ENCODE results near the gene EML1. TPM values are rescaled to one million over a fixed set of nuclear protein-coding genes. Genes with fewer than 3 reads are reported as not detected.

The EML1 gene
- polyA plus RNA-seq, 1 donor from 2014 or later: 21.7 TPM

- Histone ChIP-seq H3K79me2 (replicated peaks; ENCODE audit: insufficient read depth, low read length) (peaks cover 24% of the 10 kb centered on the region), H3K27ac (ENCODE audit: low read length) (no peak overlapping the region)
Observed at GRCh38 chr14:99839696-99840095, 46.5 kb downstream of the EML1 start.

GRCh38 chr14:99840265-99840664 lies 47.1 kb downstream of the EML1 start:
- no peak overlapping the region for H3K4me2 ChIP-seq (ENCODE audit: low read length)
- H3K27me3 ChIP-seq (ENCODE audit: insufficient read depth, low read depth, low read length): no peaks in the 10 kb centered on the region
- no peaks in the 10 kb centered on the region for H3K9me3 ChIP-seq (ENCODE audit: low read length)
- H3F3A ChIP-seq (ENCODE audit: insufficient read depth, low read length, poor library complexity, severe bottlenecking): no peaks in the 10 kb centered on the region
- H4K20me1 ChIP-seq (ENCODE audit: insufficient read depth): no peaks in the 10 kb centered on the region
- H3K4me3 ChIP-seq (ENCODE audit: low read length): no peak overlapping the region
- H3K79me2 ChIP-seq (replicated peaks; ENCODE audit: insufficient read depth, low read length): peaks cover 19% of the 10 kb centered on the region
- H3K9me2 ChIP-seq (ENCODE audit: insufficient read depth, low read length): no peaks in the 10 kb centered on the region
- H3K36me3 ChIP-seq (ENCODE audit: insufficient read depth, low read length): no peaks in the 10 kb centered on the region
- no peak overlapping the region for H3K27ac ChIP-seq (ENCODE audit: low read length)
- H3K9ac ChIP-seq (ENCODE audit: low read length): no peak overlapping the region
- no peak overlapping the region for H2AFZ ChIP-seq (ENCODE audit: low read depth, low read length)
- TF ChIP-seq RAD21 (conservative IDR thresholded peaks at IDR 0.05): no peak
- TF ChIP-seq SMC3 (conservative IDR thresholded peaks at IDR 0.05; ENCODE audit: poor library complexity): no peak
- TF ChIP-seq REST (IDR thresholded peaks at IDR 0.05; ENCODE audit: borderline replicate concordance): no peak
- TF ChIP-seq POLR2AphosphoS5 (IDR thresholded peaks at IDR 0.05): no peak
- no peak for TF ChIP-seq MXI1 (conservative IDR thresholded peaks at IDR 0.05; ENCODE audit: poor library complexity, severe bottlenecking)
- TF ChIP-seq EZH2 (IDR thresholded peaks at IDR 0.05; ENCODE audit: borderline replicate concordance, insufficient read depth, low read length, poor library complexity, severe bottlenecking): no peak

More at GRCh38 chr14:99839696-99840095, 46.5 kb downstream of the EML1 start:
- Histone ChIP-seq H3K9ac (ENCODE audit: low read length) (no peak overlapping the region), H3F3A (ENCODE audit: insufficient read depth, low read length, poor library complexity, severe bottlenecking) (no peaks in the 10 kb centered on the region), H3K27me3 (ENCODE audit: insufficient read depth, low read depth, low read length) (no peaks in the 10 kb centered on the region), H3K9me3 (ENCODE audit: low read length) (no peaks in the 10 kb centered on the region), H3K36me3 (ENCODE audit: insufficient read depth, low read length) (no peaks in the 10 kb centered on the region), H3K4me3 (ENCODE audit: low read length) (no peak overlapping the region), H2AFZ (ENCODE audit: low read depth, low read length) (no peak overlapping the region), H3K4me2 (ENCODE audit: low read length) (no peak overlapping the region), H3K9me2 (ENCODE audit: insufficient read depth, low read length) (no peaks in the 10 kb centered on the region), H4K20me1 (ENCODE audit: insufficient read depth) (no peaks in the 10 kb centered on the region)
- no peak for TF ChIP-seq SMC3 (conservative IDR thresholded peaks at IDR 0.05; ENCODE audit: poor library complexity)
- TF ChIP-seq EZH2 (IDR thresholded peaks at IDR 0.05; ENCODE audit: borderline replicate concordance, insufficient read depth, low read length, poor library complexity, severe bottlenecking): no peak
- no peak for TF ChIP-seq TAF1 (IDR thresholded peaks at IDR 0.05; ENCODE audit: low read depth)
- no peak for TF ChIP-seq MXI1 (conservative IDR thresholded peaks at IDR 0.05; ENCODE audit: poor library complexity, severe bottlenecking)
- TF ChIP-seq POLR2AphosphoS5 (IDR thresholded peaks at IDR 0.05): no peak
- TF ChIP-seq EP300 (conservative IDR thresholded peaks at IDR 0.05; ENCODE audit: poor library complexity, severe bottlenecking): no peak
- TF ChIP-seq CTCF (IDR thresholded peaks at IDR 0.05; ENCODE audit: poor library complexity, severe bottlenecking): no peak
- no peak for TF ChIP-seq REST (IDR thresholded peaks at IDR 0.05; ENCODE audit: borderline replicate concordance)
- no peak for TF ChIP-seq RAD21 (conservative IDR thresholded peaks at IDR 0.05)

Data from neural cell (in vitro differentiated cells).